Left kidney (tissue), 2 donors: ENCODE measurements around the gene BMX. TPM values are rescaled to one million over a fixed set of nuclear protein-coding genes. Genes with fewer than 3 reads are reported as not detected.
A peak's percentile ranks its signal among the peaks of the same experiment; 100 is the strongest.

Experiments
- DNase-seq: peaks from one replicate; pipeline ENCODE4 v3.0.0-alpha.2; 2013
- polyA plus RNA-seq: library from polyadenylated mRNA; unstranded; fragments of 120-200 nt; gene quantifications from one replicate; pipeline ENCODE4 v1.2.1, GENCODE V29; 2013; ENCODE audit not compliant: insufficient read length

Gene BMX
- polyA plus RNA-seq, 1 donor = 0.55 TPM

DNA sequence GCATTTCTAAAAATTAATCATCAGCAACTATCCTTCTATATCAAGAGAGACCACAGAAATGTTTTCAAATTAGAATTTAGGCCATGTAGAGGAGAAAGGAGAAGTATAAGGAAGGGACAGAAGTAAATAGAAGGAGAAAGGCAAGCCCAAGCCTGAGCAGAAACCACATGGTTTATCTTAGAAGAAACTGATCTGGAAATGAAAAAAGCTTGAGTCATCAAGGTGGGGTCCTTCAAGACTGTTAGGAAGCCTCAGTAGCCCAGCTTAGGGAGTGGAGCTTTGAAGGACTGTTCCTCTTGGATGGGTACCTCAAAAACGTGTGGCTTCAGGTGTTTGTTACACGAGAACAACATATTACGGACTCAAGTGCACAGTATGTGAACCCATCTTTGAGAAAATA is 4.5 kb downstream of the BMX start:
- DNase-seq = no peak

DNA sequence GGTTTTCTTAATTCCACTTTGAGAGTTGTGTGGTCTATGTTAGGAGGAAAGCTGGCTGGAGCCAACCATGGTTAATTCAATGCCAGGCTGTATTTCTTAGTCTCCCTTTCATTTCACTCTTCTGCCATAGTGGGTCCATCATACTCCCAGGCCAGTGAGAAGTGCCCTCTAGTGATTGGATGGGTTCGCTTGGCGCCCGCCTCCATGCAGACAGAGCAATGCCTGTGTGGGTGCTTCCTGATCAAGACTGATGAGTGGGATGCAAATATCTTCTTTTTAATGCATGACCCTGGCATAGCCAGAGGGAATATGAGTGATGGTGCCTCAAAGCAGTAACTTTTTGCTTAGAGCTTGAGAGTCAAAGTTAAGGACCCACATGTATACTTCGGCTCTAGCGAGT is 6.4 kb downstream of the BMX start:
- no peak for DNase-seq

DNA sequence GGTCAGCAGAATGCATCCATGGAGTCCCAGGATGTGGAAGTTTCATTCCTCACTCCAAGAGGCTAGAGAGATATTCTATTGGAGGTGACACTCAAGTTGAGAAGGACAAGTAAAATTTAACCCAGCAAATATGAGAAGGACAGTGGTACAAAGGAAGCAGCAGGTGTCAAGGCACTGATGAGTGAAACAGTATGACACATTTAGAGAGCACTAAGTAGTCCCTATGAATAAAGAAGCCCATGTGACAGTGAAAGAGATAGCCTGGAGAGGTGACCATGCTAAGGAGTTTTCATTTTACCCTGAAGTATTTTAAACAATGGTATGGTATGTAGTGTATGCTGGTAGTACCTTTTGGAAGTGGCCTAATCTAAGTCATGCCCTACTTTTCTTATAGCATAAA is 9.2 kb downstream of the BMX start:
- DNase-seq = no peak

- no peak for DNase-seq
These were observed 11.0 kb downstream of the BMX start for GRCh38 chrX:15511563-15511962.

DNA sequence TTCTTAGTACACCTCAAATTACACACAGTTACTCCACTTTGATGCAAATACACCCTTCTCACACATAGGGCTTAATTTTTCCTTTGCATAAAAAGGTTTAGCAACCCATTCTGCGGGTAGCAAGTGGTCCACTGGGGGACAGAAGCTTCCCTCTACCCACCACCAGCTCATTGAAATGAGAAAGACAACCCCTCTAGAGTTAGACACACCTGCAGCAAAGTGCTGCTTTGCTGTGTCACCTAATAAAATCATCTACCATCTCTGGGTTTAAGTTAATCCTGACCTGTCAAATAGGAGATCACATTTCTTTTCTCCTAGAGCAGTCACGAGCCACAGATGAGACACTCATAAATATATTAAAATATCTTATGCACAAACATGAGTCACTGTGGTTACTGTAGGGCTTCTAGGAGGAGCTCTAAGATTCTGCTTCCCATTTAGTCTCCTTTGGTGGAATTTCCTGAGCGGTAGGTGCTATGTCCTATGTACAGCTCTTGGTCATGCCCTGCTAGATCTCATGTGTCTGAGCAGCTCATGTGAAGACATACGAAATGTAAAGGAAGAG is 11.9 kb downstream of the BMX start:
- DNase-seq = no peak

GRCh38 chrX:15514279-15514678 is 13.7 kb downstream of the BMX start:
- no peak for DNase-seq

DNA sequence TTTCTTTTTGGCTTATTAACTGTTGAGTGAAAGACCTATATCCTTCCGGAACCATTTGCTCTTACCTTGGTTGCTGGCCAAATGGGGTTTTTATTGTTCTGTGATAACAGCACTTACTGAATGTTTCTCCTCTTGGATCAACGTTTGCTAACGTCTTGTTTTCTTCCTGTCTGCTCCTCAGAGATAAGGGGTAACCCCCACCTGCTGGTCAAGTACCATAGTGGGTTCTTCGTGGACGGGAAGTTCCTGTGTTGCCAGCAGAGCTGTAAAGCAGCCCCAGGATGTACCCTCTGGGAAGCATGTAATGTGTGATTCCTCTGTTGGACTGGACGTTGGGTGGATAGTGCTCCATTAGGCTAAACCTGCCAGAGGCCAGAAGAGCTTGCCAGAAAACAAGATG is 15.3 kb downstream of the BMX start:
- DNase-seq = no peak

DNA sequence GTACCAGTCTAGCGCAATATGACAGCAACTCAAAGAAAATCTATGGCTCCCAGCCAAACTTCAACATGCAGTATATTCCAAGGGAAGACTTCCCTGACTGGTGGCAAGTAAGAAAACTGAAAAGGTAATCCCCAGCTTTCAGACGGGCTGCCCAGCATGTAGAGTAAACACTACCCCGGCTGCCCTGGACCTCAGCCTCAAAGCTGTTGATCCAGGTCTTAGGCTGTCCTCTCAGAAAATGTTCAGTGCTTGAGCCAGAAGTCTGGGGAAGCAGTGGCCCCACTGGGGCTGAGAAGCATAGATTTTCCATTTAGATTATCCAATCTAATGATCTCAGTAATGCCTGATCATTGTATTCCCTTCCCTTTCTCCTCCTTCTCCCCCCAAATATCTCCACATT is 21.9 kb downstream of the BMX start:
- no peak for DNase-seq

GRCh38 chrX:15523088-15523487 is 22.5 kb downstream of the BMX start:
- DNase-seq = no peak

- peak; percentile 18 for DNase-seq
These were observed 23.8 kb downstream of the BMX start for GRCh38 chrX:15524417-15524816.

GRCh38 chrX:15525664-15526416 is 25.2 kb downstream of the BMX start:
- DNase-seq = no peak

DNA sequence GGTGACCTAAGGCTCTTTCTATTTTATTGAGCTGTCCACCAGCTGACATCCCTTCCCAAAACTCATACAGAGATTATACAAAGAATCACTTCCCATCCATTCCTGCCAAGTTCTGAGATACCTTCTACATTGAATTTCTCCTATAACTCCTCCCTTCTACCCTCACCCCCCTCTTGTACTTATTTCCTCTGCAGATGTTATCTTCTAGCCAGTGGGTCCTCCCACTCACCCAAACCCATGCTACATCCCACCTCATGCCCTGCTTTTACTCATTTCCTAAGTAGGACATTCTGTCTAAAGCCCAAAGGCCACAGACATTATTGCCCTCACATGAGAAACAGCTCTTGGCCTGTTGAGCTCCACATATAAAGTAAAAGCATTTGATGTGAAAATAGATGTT is 28.6 kb downstream of the BMX start:
- DNase-seq = no peak

DNA sequence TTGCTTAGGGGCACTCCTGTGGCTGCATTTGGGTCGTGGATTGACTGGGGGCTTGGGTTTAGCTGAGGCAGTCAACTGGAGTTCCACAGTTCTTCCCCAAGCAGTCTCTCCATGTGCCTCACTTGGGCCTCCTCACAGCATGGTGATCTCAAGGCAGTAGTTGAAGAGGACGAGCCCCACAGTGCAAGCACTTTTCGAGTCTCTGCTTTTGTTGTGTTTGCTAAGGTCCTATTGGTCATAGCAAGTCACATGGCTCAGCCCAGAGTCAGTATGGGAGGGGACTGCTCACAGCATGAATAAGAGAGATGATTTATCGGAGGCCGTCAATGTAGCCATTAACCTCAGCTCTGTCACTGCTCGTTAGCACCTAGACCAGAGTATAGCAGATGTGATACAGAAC is 29.7 kb downstream of the BMX start:
- DNase-seq = no peak

GRCh38 chrX:15546745-15547144 is 46.1 kb downstream of the BMX start:
- no peak for DNase-seq

DNA sequence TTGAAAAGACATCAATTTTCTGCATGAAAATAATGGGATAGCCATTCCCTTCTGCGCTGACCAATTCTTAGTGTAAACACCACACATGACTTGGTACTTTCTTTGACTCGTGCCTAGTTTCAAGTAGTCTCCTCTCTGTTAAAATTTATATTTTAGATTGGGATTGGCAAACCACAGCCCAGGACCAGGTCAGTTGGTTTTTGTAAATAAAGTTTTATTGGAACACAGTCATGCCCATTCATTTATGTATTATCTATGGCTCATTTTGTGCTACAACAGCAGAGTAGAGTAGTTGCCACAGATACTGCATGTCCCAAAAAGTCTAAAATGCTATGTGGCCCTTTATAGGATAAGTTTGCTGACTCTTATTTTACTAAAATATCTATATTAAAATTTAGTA is 46.7 kb downstream of the BMX start:
- DNase-seq = no peak

DNA sequence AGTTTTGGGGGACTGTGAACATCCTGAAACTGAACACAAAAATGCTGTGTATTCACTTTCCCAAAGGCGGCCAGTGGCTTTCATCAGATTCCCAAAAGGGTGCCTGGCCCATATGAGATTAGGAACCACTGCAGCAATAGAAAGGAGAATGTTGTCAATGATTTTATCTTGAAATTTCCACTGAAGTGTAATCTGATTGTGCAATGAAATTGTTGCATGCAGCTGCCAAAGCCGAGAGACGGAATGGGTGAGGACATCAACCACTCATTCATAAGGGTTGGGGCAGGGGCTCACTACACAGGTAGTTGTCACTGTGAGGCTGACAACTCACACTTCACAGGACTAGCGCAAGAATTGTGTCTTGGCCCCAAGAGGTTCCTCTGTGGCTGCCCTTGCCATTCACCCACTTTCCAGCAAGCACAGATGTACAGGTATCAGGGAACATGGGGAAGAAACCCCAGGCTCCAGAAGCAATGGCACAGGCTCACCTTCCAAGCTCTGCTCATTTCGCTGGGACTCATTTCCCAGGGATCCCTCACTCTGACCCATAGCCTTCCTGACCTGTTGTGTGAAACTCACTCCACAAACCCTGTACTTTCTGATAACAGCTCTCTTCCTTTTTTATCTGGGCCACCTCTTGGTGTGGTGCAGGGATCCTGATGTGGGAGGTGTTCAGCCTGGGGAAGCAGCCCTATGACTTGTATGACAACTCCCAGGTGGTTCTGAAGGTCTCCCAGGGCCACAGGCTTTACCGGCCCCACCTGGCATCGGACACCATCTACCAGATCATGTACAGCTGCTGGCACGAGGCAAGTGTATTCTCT is 48.8 kb downstream of the BMX start:
- DNase-seq = no peak

GRCh38 chrX:15559227-15559626 is 58.6 kb downstream of the BMX start:
- no peak for DNase-seq

DNA sequence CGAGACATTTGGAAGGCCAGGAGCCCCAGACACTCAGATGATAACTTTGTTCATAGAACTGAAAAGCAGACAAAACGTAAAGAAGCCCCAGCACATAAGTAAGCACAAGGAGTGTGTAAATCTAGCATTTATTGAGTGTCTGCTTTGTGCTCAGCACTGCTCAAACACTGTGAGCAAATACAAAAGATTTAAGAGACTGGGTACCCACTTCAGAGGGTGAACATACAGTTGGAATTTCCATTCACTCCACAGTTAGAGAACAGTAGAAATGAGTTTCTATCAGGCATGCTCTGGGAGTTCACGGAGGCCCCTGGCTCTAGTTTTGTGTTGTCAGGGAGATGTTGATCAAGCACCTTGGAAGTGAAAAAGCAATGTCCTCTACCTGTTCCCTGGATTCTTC is 60.3 kb downstream of the BMX start:
- DNase-seq = no peak

- no peak for DNase-seq
These were observed 62.4 kb downstream of the BMX start for GRCh38 chrX:15563056-15563455.

DNA sequence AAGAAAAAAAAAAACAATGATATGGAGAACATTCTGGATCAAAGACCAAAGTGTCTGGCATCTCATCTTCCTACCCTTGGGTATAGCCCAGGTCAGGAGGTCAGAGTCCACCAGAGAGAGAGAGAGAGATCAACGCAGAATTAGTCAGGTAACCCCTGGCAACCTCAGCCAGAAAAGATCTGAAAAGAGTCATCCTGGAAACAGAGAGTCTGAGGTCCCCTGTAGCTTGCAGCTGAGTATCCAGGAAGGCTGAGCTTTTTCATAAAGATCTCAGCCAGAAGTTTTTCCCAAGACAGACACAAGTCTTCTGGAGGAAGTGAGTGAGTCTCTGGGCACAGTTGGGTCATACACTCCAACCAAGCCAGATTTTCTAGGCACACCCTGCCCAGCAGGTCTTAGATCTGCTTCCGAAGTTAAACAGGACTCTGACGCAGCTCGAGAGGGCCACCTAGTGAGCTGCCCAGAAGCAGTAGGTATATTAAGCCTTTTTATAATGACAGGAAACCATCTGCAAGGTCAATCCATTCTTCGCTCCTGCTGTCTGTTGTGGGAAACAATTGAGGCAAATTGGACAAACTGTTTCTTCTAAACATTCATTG is 64.5 kb downstream of the BMX start:
- peak; percentile 27 for DNase-seq

- DNase-seq = no peak
These were observed 65.6 kb downstream of the BMX start for GRCh38 chrX:15566244-15566643.

- DNase-seq = no peak
These were observed 66.7 kb downstream of the BMX start for GRCh38 chrX:15567267-15567666.
